Fibroblast of lung (primary cell): ENCODE measurements around the gene PPBP. TPM values are rescaled to one million over a fixed set of nuclear protein-coding genes. Genes with fewer than 3 reads are reported as not detected.
"Not testable (repeated sequence)": the region's sequence is repeated elsewhere in the genome, so short reads cannot be mapped to it uniquely, and the experiment has no call there.

Experiments
- DNase-seq, 2 donors: peaks; one replicate each; pipeline versions ENCODE4 v3.0.0 to v3.0.0-alpha.2; 2010; ENCODE audit warnings: low read depth in 2 of 2
- H2AFZ ChIP-seq: 2 replicates; pipeline ENCODE4 v1.5.1; 2012; ENCODE audit warnings: low read length, control low read depth, inconsistent platforms
- H3K27ac ChIP-seq: 2 replicates; pipeline ENCODE4 v1.5.1; 2011; ENCODE audit warnings: low read length, control low read depth; ENCODE audit not compliant: insufficient read depth
- H3K27me3 ChIP-seq: 2 replicates; pipeline ENCODE4 v1.5.1; 2011; ENCODE audit warnings: mild to moderate bottlenecking, low read length; ENCODE audit not compliant: control insufficient read depth, insufficient read depth
- H3K36me3 ChIP-seq: 2 replicates; pipeline ENCODE4 v1.5.1; 2011; ENCODE audit warnings: low read length; ENCODE audit not compliant: control insufficient read depth, insufficient read depth
- H3K4me1 ChIP-seq: 2 replicates; pipeline ENCODE4 v1.5.1; 2011; ENCODE audit warnings: low read length; ENCODE audit not compliant: control insufficient read depth, insufficient read depth; ENCODE audit errors: extremely low read depth
- H3K4me2 ChIP-seq: 2 replicates; pipeline ENCODE4 v1.5.1; 2011; ENCODE audit warnings: low read length, control low read depth; ENCODE audit not compliant: insufficient read depth; ENCODE audit errors: extremely low read depth
- H3K4me3 ChIP-seq, 4 experiments: fragments of 200-600 bp in 1 of 4; sonication (generic) in 1 of 4; replicated peaks in 1 of 4; 2 replicates each; pipeline ENCODE4 v1.5.1; 2011 to 2016; ENCODE audit warnings: low read length in 4 of 4, low read depth in 3 of 4, mild to moderate bottlenecking in 3 of 4, control low read depth in 2 of 4, inconsistent platforms in 1 of 4, mixed read lengths in 1 of 4; ENCODE audit not compliant: insufficient read depth in 1 of 4; ENCODE audit errors: control extremely low read depth in 1 of 4
- H3K79me2 ChIP-seq: 2 replicates; pipeline ENCODE4 v1.5.1; 2012; ENCODE audit warnings: mild to moderate bottlenecking, low read length, inconsistent platforms; ENCODE audit not compliant: control insufficient read depth, insufficient read depth
- H3K9ac ChIP-seq: 2 replicates; pipeline ENCODE4 v1.5.1; 2011; ENCODE audit warnings: mild to moderate bottlenecking, low read length, control low read depth; ENCODE audit not compliant: insufficient read depth
- H3K9me3 ChIP-seq: 2 replicates; pipeline ENCODE4 v1.5.1; 2012; ENCODE audit warnings: low read depth, low read length; ENCODE audit not compliant: control insufficient read depth, insufficient read depth
- H4K20me1 ChIP-seq: 2 replicates; pipeline ENCODE4 v1.5.1; 2011; ENCODE audit warnings: low read length; ENCODE audit not compliant: control insufficient read depth, insufficient read depth; ENCODE audit errors: extremely low read depth
- CTCF ChIP-seq, 2 donors: IDR thresholded peaks in 1 of 2; conservative IDR thresholded peaks in 1 of 2; 1 replicate in 1 of 2; 2 replicates in 1 of 2; pipeline ENCODE4 v1.5.1; 2011 to 2012; ENCODE audit warnings: low read length in 2 of 2, control low read depth in 1 of 2, inconsistent platforms in 1 of 2, low read depth in 1 of 2, mild to moderate bottlenecking in 1 of 2
- EZH2 ChIP-seq: IDR thresholded peaks from 2 replicates; pipeline ENCODE4 v1.5.1; 2012; ENCODE audit warnings: low read length, control low read depth, mild to moderate bottlenecking; ENCODE audit errors: missing control alignments
- polyA plus RNA-seq, 2 donors: library from polyadenylated mRNA; depleted of rRNA in 1 of 2; stranded (reverse) in 1 of 2; unstranded in 1 of 2; fragments of >200 nt; gene quantifications; 2 replicates each; pipeline ENCODE4 v1.2.1, GENCODE V29; 2011 to 2012; ENCODE audit warnings: missing spikeins in 1 of 2
- total RNA-seq: library from RNA; depleted of rRNA; stranded (reverse); fragments of >200 nt; gene quantifications from 2 replicates; pipeline ENCODE4 v1.2.1, GENCODE V29; 2014

Gene PPBP
- total and polyA plus RNA-seq, 2 donors (not counting 1 experiment from before 2014, with no cell fraction given): not detected

GRCh38 chr4:73962724-73963123 lies 25.3 kb downstream of the PPBP start:
- Histone ChIP-seq H3K27ac (no peak overlapping the region), H4K20me1 (no peaks in the 10 kb centered on the region), H3K36me3 (no peaks in the 10 kb centered on the region), H3K4me1 (no peaks in the 10 kb centered on the region), H3K4me3 (no peak overlapping the region), H3K4me2 (no peak overlapping the region), H3K27me3 (no peaks in the 10 kb centered on the region), H2AFZ (no peak overlapping the region), H3K9ac (no peak overlapping the region), H3K79me2 (no peaks in the 10 kb centered on the region), H3K9me3 (no peaks in the 10 kb centered on the region)
- no peak for DNase-seq
- TF ChIP-seq CTCF (conservative IDR thresholded peaks at IDR 0.05 in 1 of 2, IDR thresholded peaks at IDR 0.05 in 1 of 2; ENCODE audit: low read depth in 1 of 2, low read length in 2 of 2): no peak
- TF ChIP-seq EZH2: no peak

- H2AFZ ChIP-seq, H3K4me3 ChIP-seq, H3K9me3 ChIP-seq, H4K20me1 ChIP-seq, H3K9ac ChIP-seq, H3K36me3 ChIP-seq, H3K4me2 ChIP-seq, H3K27ac ChIP-seq, H3K4me1 ChIP-seq, H3K27me3 ChIP-seq, DNase-seq, H3K79me2 ChIP-seq: not testable (repeated sequence)
Observed at GRCh38 chr4:73959041-73959440, 28.9 kb downstream of the PPBP start.

GRCh38 chr4:73952352-73952751 lies 35.6 kb downstream of the PPBP start:
- no peak overlapping the region for H3K4me2 ChIP-seq
- TF ChIP-seq EZH2 (no peak), CTCF (conservative IDR thresholded peaks at IDR 0.05 in 1 of 2, IDR thresholded peaks at IDR 0.05 in 1 of 2; ENCODE audit: low read depth in 1 of 2, low read length in 2 of 2) (no peak)
- H3K9me3 ChIP-seq: no peaks in the 10 kb centered on the region
- no peak overlapping the region for H2AFZ ChIP-seq
- H4K20me1 ChIP-seq: no peaks in the 10 kb centered on the region
- H3K27me3 ChIP-seq: no peaks in the 10 kb centered on the region
- no peak overlapping the region for H3K27ac ChIP-seq
- no peak overlapping the region for H3K9ac ChIP-seq
- no peaks in the 10 kb centered on the region for H3K36me3 ChIP-seq
- no peaks in the 10 kb centered on the region for H3K79me2 ChIP-seq
- no peaks in the 10 kb centered on the region for H3K4me1 ChIP-seq
- DNase-seq: no peak
- no peak overlapping the region for H3K4me3 ChIP-seq

- H3K4me1 ChIP-seq, H2AFZ ChIP-seq, H3K4me2 ChIP-seq, H3K27me3 ChIP-seq, H3K36me3 ChIP-seq, H3K27ac ChIP-seq, H3K9ac ChIP-seq, H4K20me1 ChIP-seq, H3K79me2 ChIP-seq, DNase-seq, H3K4me3 ChIP-seq, H3K9me3 ChIP-seq: not testable (repeated sequence)
Observed at GRCh38 chr4:73950376-73950920, 37.5 kb downstream of the PPBP start.
